ENCODE measurements around the gene CYB561.

The CYB561 gene

DNA sequence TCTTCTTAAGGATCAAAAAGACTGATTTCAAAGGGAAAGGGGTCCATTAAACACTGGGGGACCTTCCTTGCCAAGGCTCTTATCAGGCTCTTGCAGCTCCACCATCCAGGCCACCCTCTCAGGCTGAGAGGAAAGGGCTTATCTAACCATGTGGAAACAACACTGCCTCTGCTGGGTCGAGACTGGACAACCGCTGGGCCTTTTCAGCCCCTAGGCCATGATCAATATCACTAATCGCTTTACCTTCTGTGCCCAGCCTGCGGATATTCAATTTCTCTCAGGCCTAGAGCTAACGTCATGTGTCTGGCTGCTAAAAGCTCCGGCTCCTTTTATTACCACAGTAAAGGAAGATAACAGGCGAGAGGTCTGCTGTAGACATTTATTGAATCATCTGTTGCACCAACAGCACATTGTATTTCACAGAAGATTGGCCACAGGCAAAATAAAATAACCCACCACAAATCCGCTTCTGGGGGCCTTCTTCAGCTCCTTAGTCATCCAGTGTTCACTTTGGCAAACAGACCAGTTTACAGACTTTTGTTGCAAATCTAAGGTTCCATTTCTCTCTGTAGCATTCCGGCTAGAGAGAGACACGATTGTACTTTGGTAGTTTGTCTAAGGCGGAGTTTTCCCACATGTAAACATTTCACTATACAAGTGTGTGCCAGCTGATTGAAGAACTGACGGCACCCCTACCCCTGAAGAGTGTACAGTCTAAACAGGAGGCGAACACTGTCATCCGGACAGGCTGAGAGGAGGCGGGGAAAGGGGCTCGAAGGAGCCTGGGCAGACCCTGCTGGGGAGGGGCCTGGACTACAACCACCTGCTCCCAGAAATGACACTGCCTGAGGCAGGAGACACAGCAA, 13.9 kb downstream of the CYB561 start:
- DNase-seq (ENCODE audit: low spot score): no peak

- no peak for DNase-seq (ENCODE audit: low spot score)
Observed at GRCh38 chr17:63431618-63431938, 14.5 kb downstream of the CYB561 start.

GRCh38 chr17:63430223-63430622, 15.9 kb downstream of the CYB561 start:
- DNase-seq (ENCODE audit: low spot score): no peak

DNA sequence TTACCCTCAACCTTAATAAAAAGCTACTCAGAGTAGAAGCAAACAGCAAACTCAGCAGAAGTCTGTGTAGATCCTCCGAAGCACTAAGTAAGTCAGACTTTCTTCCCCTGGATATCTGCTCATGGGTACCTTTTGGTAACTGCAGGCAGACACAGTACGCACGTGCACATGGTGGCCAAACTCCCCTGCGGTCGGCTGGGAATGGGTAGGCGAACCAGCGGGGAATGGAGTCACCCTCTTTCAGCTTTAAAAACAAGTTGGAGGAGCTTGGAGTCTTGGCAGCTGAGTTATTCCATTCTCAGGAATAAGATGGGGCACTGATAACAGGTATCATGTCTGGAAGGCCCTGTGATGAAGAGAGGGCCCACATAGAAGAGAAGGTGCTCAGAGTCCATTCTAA, 16.3 kb downstream of the CYB561 start:
- DNase-seq (ENCODE audit: low spot score): no peak

DNA sequence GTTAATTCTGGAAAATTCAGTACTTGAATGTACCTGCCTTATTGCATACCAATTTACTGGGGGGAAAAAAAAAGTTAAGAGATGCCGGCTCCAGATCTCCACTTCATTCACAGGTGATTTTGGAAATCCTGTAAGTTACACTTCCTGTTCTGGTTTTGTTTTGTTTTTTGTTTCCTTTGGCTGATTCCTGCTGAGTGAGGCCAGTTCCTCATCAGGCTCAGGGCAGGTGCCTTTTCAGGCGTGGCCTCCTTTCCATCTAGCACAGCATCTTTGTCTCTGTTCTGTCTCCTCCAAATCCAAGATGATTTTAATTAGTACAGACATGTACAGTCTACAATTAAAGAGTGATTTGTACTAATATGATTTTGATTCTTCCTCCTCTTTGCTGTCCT, 19.2 kb downstream of the CYB561 start:
- DNase-seq (ENCODE audit: low spot score): no peak

- DNase-seq (ENCODE audit: low spot score): no peak
Observed at GRCh38 chr17:63426041-63426916, 19.8 kb downstream of the CYB561 start.

- peak; percentile 80 for DNase-seq (ENCODE audit: low spot score)
Observed at GRCh38 chr17:63425483-63425882, 20.6 kb downstream of the CYB561 start.

- DNase-seq (ENCODE audit: low spot score): no peak
Observed at GRCh38 chr17:63423963-63424362, 22.1 kb downstream of the CYB561 start.

GRCh38 chr17:63423251-63423950, 22.7 kb downstream of the CYB561 start:
- no peak for DNase-seq (ENCODE audit: low spot score)

GRCh38 chr17:63421681-63422645, 24.1 kb downstream of the CYB561 start:
- DNase-seq (ENCODE audit: low spot score): no peak

- no peak for DNase-seq (ENCODE audit: low spot score)
Observed at GRCh38 chr17:63420868-63421680, 25.0 kb downstream of the CYB561 start.

DNA sequence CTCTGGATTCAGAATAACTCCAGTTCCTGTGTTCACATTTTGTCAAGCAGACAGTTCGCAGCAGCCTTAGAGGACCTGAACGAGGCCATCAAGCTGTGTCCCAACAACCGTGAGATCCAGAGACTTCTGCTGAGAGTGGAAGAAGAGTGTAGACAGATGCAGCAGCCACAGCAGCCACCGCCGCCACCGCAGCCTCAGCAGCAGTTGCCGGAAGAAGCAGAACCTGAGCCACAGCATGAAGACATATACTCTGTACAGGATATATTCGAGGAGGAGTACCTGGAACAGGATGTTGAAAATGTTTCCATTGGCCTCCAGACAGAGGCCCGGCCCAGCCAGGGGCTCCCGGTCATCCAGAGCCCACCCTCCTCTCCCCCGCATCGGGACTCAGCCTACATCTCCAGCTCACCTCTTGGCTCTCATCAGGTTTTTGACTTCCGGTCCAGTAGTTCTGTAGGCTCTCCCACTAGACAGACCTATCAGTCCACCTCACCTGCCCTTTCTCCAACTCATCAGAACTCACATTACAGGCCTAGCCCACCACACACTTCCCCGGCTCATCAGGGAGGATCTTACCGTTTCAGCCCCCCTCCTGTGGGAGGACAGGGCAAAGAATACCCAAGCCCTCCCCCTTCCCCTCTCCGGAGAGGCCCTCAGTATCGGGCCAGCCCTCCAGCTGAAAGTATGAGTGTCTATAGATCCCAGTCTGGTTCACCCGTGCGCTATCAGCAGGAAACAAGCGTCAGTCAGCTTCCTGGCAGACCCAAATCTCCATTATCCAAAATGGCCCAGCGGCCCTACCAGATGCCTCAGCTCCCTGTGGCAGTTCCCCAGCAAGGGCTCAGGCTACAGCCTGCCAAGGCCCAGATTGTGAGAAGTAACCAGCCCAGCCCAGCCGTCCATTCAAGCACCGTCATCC, 25.9 kb downstream of the CYB561 start:
- no peak for DNase-seq (ENCODE audit: low spot score)

GRCh38 chr17:63419398-63419797, 26.7 kb downstream of the CYB561 start:
- no peak for DNase-seq (ENCODE audit: low spot score)

GRCh38 chr17:63418540-63418939, 27.6 kb downstream of the CYB561 start:
- DNase-seq (ENCODE audit: low spot score): no peak

DNA sequence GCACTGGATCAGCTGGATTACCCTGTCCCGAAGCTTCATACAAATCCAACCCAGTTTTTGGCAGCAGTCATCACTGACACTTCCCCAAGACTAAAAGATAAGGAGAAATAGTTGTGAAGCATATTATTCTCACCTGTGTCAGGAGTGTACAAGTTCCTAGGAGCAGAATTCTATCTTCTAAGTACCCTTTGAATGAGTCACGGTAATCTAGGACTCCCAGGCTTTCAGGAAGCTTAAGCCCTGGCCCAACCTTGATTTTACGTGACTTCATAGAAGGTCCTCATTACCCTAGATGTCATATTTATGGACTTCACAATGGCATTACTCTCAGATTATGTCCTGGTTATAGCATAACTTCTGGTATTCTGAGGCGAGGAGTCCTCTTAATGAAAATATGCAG, 31.9 kb downstream of the CYB561 start:
- no peak for DNase-seq (ENCODE audit: low spot score)

- DNase-seq (ENCODE audit: low spot score): no peak
Observed at GRCh38 chr17:63413128-63413527, 33.0 kb downstream of the CYB561 start.

DNA sequence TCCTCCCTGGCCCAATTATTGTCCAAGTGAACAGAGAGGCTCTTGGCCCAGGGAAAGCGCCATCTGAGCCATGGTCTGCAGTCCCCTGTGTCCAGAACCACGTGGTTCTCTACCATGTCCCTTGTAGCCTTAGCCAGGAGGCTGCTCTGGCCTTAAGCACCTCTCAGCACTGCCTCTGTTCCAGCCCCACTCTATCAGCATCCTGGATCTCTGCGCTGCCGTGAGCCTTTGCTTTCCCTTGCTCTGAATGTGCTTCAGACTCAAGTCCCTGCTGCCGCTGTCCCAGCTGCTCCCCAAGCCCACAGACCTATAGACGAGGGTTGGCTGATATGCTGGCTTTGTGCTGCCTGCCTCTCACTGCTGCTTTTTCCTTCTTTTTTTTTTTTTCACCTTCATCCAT, 33.9 kb downstream of the CYB561 start:
- DNase-seq (ENCODE audit: low spot score): no peak

GRCh38 chr17:63407741-63408330, 38.3 kb downstream of the CYB561 start:
- DNase-seq (ENCODE audit: low spot score): no peak

DNA sequence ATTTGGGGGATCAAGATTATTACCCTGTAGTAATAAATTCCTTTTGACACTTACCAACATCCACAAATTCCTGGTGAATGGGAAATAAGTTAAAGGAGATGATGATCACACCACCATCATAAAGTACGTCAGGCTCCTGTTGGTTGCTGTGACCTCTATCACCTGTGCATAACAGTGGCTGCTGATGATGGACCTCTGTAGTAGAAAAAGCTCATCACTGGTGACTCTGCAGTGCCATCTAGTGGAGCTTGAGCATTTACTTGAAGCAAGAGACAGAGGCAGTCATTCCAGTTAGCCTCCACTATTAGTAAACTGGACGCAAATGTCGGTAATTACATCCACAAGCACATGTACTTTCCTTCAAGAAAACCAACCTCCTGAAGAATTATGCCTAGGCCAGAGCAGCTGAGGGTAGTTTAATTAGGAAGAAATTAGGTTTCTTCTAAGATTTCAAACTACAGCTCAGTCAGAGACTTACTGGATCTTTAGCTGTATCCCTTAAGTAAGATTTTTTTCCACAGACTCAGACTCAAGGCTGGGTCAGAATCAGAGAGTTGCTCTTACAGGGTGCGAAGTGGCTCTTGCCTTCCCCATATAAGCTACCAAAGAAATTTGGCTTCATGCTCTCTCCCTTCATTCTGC, 39.3 kb downstream of the CYB561 start:
- peak; percentile 79 for DNase-seq (ENCODE audit: low spot score)

Measured in activated CD4-positive, alpha-beta T cell treated with anti-CD3 and anti-CD28 coated beads, Interleukin-2, Interleukin-4, amounts not matched to agents 100 ng/mL and 50 ng/mL, durations not matched to agents 16 hours and 8 hours (primary cell).